ENCODE results near the gene OXLD1. TPM values are rescaled to one million over a fixed set of nuclear protein-coding genes. Genes with fewer than 3 reads are reported as not detected.
"Not testable (repeated sequence)": the region's sequence is repeated elsewhere in the genome, so short reads cannot be mapped to it uniquely, and the experiment has no call there.

Gene OXLD1
- total RNA-seq, 1 donor from 2014 or later: 24.7 TPM

DNA sequence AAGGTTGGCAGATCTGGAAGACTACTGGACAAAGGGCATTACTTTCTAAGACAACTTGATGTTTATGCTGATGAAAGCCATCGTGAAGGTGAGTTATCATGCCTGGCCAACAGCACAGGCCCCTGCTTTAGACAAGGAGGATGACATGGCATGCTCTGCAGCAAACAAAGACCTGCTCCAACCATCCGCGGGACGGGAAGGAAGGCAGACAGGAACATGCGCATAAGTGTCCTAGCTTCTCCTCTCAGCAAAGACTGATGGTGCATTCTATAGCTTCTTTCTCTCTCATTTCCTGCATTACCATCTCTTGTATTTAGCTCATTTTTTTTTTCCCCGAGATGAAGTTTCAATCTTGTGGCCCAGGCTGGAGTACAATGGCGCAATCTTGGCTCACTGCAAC is 34.9 kb downstream of the OXLD1 start:
- H3K9me3 Mint-ChIP-seq (ENCODE audit: unreplicated experiment): peaks cover 2% of the 10 kb centered on the region
- H3K27me3 Mint-ChIP-seq (ENCODE audit: unreplicated experiment): peaks cover 2% of the 10 kb centered on the region
- TF ChIP-seq, protein P1, sequence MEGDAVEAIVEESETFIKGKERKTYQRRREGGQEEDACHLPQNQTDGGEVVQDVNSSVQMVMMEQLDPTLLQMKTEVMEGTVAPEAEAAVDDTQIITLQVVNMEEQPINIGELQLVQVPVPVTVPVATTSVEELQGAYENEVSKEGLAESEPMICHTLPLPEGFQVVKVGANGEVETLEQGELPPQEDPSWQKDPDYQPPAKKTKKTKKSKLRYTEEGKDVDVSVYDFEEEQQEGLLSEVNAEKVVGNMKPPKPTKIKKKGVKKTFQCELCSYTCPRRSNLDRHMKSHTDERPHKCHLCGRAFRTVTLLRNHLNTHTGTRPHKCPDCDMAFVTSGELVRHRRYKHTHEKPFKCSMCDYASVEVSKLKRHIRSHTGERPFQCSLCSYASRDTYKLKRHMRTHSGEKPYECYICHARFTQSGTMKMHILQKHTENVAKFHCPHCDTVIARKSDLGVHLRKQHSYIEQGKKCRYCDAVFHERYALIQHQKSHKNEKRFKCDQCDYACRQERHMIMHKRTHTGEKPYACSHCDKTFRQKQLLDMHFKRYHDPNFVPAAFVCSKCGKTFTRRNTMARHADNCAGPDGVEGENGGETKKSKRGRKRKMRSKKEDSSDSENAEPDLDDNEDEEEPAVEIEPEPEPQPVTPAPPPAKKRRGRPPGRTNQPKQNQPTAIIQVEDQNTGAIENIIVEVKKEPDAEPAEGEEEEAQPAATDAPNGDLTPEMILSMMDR (IDR thresholded peaks at IDR 0.05; ENCODE audit: partially characterized antibody, unreplicated experiment): no peak
- H3K36me3 Mint-ChIP-seq (ENCODE audit: unreplicated experiment): peaks cover under 1% of the 10 kb centered on the region
- DNase-seq: no peak
- peaks cover 5% of the 10 kb centered on the region for H3K4me1 Mint-ChIP-seq (ENCODE audit: low read depth, unreplicated experiment)
- H3K4me3 Mint-ChIP-seq (ENCODE audit: unreplicated experiment): no peak overlapping the region
- no peak overlapping the region for H3K27ac Mint-ChIP-seq (ENCODE audit: unreplicated experiment)

DNA sequence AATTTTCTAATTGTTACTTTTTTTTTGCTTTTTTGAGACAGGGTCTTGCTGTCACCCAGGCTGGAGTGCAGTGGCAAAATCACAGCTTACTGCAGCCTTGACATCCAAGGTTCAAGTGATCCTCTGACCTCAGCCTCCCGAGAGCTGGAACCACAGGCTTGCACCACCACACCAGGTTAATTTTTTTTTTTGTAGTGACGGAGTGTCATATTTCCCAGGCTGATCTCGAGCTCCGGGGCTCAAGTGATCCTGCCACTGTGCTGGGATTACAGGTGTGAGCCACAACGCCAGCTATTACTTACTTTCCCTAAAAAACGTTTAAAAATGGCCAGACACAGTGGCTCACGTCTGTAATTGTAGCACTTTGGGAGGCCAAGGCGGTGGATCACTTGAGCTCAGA is 36.1 kb downstream of the OXLD1 start:
- Mint-ChIP-seq H3K9me3 (ENCODE audit: unreplicated experiment) (no peaks in the 10 kb centered on the region), H3K27ac (ENCODE audit: unreplicated experiment) (no peak overlapping the region), H3K4me1 (ENCODE audit: low read depth, unreplicated experiment) (peaks cover 2% of the 10 kb centered on the region), H3K36me3 (ENCODE audit: unreplicated experiment) (peaks cover 8% of the 10 kb centered on the region), H3K27me3 (ENCODE audit: unreplicated experiment) (peaks cover 2% of the 10 kb centered on the region), H3K4me3 (ENCODE audit: unreplicated experiment) (no peak overlapping the region)
- TF ChIP-seq, protein P1 (IDR thresholded peaks at IDR 0.05; ENCODE audit: partially characterized antibody, unreplicated experiment): no peak
- DNase-seq: no peak

DNA sequence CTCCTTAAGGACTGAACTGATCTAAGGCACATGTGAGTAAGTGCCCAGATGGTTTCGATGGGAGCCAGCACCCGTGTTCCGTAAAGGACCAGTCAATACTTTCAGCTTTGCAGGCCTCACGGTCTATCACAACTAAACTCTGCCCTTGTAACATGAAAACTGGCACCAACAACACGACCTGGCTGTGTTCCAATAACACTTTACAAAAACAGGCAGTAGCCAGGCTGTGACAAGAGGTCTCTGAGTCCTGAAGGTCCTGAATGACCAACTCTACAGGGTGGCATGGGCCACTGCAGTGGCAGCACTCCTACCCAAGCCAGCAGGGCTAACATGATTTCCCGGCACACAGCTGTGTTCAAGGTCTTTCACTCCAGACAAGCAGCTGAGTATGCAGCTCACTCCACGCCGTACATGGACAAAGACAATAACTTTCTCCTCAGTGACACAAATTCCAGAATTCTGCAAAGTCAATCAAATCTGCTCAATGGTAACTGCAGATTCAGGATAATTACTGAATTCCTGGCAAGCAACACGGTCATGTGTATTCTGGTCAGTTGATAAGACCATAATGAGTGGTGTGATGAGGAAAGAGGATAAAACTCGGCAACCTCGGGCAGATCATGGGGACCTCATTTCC is 44.8 kb downstream of the OXLD1 start:
- Mint-ChIP-seq H3K27me3 (ENCODE audit: unreplicated experiment) (peaks cover 8% of the 10 kb centered on the region), H3K4me3 (ENCODE audit: unreplicated experiment) (no peak overlapping the region), H3K36me3 (ENCODE audit: unreplicated experiment) (peaks cover 24% of the 10 kb centered on the region), H3K9me3 (ENCODE audit: unreplicated experiment) (peaks cover 5% of the 10 kb centered on the region), H3K27ac (ENCODE audit: unreplicated experiment) (no peak overlapping the region), H3K4me1 (ENCODE audit: low read depth, unreplicated experiment) (peaks cover 4% of the 10 kb centered on the region)
- TF ChIP-seq, protein P1 (IDR thresholded peaks at IDR 0.05; ENCODE audit: partially characterized antibody, unreplicated experiment): no peak
- DNase-seq: no peak

DNA sequence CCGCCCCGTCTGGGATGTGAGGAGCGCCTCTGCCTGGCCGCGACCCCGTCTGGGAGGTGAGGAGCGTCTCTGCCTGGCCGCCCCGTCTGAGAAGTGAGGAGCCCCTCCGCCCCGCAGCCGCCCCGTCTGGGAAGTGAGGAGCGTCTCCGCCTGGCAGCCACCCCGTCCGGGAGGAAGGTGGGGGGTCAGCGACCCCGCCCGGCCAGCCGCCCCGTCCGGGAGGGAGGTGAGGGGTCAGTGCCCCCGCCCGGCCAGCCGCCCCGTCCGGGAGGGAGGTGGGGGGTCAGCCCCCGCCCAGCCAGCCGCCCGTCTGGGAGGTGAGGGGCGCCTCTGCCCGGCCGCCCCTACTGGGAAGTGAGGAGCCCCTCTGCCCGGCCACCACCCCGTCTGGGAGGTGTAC is 48.1 kb downstream of the OXLD1 start:
- H3K36me3 Mint-ChIP-seq (ENCODE audit: unreplicated experiment); DNase-seq; H3K4me3 Mint-ChIP-seq (ENCODE audit: unreplicated experiment); H3K27me3 Mint-ChIP-seq (ENCODE audit: unreplicated experiment); H3K27ac Mint-ChIP-seq (ENCODE audit: unreplicated experiment): not testable (repeated sequence)
- Mint-ChIP-seq H3K4me1 (ENCODE audit: low read depth, unreplicated experiment) (peaks cover 27% of the 10 kb centered on the region), H3K9me3 (ENCODE audit: unreplicated experiment) (peaks cover 22% of the 10 kb centered on the region)

DNA sequence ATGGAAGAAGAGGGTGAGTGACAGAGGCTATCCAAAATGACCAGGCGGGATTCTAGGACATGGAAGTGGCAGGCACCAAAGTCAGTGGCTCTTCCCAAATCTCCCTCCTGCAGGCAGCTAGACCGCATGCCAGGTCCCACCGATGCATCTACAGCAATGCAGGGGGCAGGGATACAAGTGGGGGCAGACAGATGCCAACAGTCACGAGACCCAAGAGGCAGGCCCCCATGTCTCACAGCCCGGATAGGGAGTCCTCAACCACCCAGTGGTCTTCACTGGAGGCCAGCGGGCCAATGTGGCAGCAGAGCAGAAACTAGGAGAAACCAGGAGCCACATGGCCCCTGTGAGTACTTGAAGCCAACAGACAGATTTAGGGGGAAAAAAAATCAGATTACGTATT is 49.5 kb downstream of the OXLD1 start:
- Mint-ChIP-seq H3K4me3 (ENCODE audit: unreplicated experiment) (peak overlapping the region; percentile 52), H3K4me1 (ENCODE audit: low read depth, unreplicated experiment) (peaks cover 41% of the 10 kb centered on the region), H3K36me3 (ENCODE audit: unreplicated experiment) (peaks cover 7% of the 10 kb centered on the region), H3K27me3 (ENCODE audit: unreplicated experiment) (peaks cover 12% of the 10 kb centered on the region), H3K27ac (ENCODE audit: unreplicated experiment) (peak overlapping the region; percentile 82), H3K9me3 (ENCODE audit: unreplicated experiment) (peaks cover 24% of the 10 kb centered on the region)
- TF ChIP-seq, protein P1 (IDR thresholded peaks at IDR 0.05; ENCODE audit: partially characterized antibody, unreplicated experiment): no peak
- DNase-seq: no peak
